NCI-H82 treated with DMSO at 0.1 percent for 48 hours (cell line): ENCODE results near the gene SLC17A6.

Experiments
- DNase-seq: peaks from one replicate; lab custom pipeline; 2025; ENCODE audit not compliant: unreplicated experiment; lab: John Stamatoyannopoulos, UW

The SLC17A6 gene

GRCh38 chr11:22389526-22390282 lies 51.5 kb downstream of the SLC17A6 start:
- DNase-seq = no peak

GRCh38 chr11:22390283-22390655 lies 52.1 kb downstream of the SLC17A6 start:
- DNase-seq = no peak

- no peak for DNase-seq
Observed at GRCh38 chr11:22392561-22392960, 54.4 kb downstream of the SLC17A6 start.

- DNase-seq = no peak
Observed at GRCh38 chr11:22405377-22405776, 67.2 kb downstream of the SLC17A6 start.

GRCh38 chr11:22407267-22407666 lies 69.1 kb downstream of the SLC17A6 start:
- no peak for DNase-seq

GRCh38 chr11:22407921-22408320 lies 69.7 kb downstream of the SLC17A6 start:
- no peak for DNase-seq

GRCh38 chr11:22415476-22415875 lies 77.3 kb downstream of the SLC17A6 start:
- no peak for DNase-seq

GRCh38 chr11:22416462-22416861 lies 78.3 kb downstream of the SLC17A6 start:
- no peak for DNase-seq

- DNase-seq = no peak
Observed at GRCh38 chr11:22426915-22427314, 88.7 kb downstream of the SLC17A6 start.
